Omental fat pad (tissue), 4 donors: ENCODE measurements around the gene MRPS2. TPM values are rescaled to one million over a fixed set of nuclear protein-coding genes. Genes with fewer than 3 reads are reported as not detected.

ENCODE experiments used
- ATAC-seq: fragments of 150-250 bp; one replicate; pipeline ENCODE4 v1.9.1; 2016; ENCODE audit warnings: mild to moderate bottlenecking, moderate library complexity; ENCODE audit not compliant: low FRiP score
- DNase-seq: peaks from one replicate; pipeline ENCODE4 v3.0.0-alpha.2; 2019; ENCODE audit warnings: low spot score
- CTCF ChIP-seq, 3 donors: fragments of 450-650 bp; IDR thresholded peaks; one replicate each; pipeline ENCODE4 v1.5.1; 2016 to 2017; ENCODE audit warnings: antibody characterized with exemption in 3 of 3, mild to moderate bottlenecking in 3 of 3, moderate library complexity in 2 of 3
- total RNA-seq, 4 donors: library from RNA; depleted of rRNA; stranded (reverse); fragments of >200 nt; gene quantifications; one replicate each; pipeline ENCODE4 v1.1.0, GENCODE V29; 2016

The MRPS2 gene
- total RNA-seq, 4 donors from 2014 or later: 23.5 to 46.8 (median 34.9) TPM

GRCh38 chr9:135491764-135492163, 8.7 kb upstream of the MRPS2 start:
- DNase-seq (no peak), ATAC-seq (no peak)
- TF ChIP-seq CTCF (IDR thresholded peaks at IDR 0.05): no peak

- DNase-seq (no peak), ATAC-seq (no peak)
- no peak for TF ChIP-seq CTCF (IDR thresholded peaks at IDR 0.05)
These were observed 7.4 kb upstream of the MRPS2 start for GRCh38 chr9:135492886-135493669.

GRCh38 chr9:135494791-135495559, 5.5 kb upstream of the MRPS2 start:
- ATAC-seq: no peak
- DNase-seq: no peak
- TF ChIP-seq CTCF (IDR thresholded peaks at IDR 0.05): no peak

GRCh38 chr9:135498381-135499126, 1.9 kb upstream of the MRPS2 start:
- no peak for ATAC-seq
- no peak for TF ChIP-seq CTCF (IDR thresholded peaks at IDR 0.05)
- no peak for DNase-seq

GRCh38 chr9:135499326-135500070, 984 bp upstream of the MRPS2 start:
- DNase-seq: peak; percentile 95
- TF ChIP-seq CTCF (IDR thresholded peaks at IDR 0.05): no peak
- ATAC-seq: peak; percentile 71

- ATAC-seq: peak; percentile 20
These were observed 384 bp upstream of the MRPS2 start for GRCh38 chr9:135500071-135500524.

More at GRCh38 chr9:135500071-135500524, 384 bp upstream of the MRPS2 start:
- TF ChIP-seq CTCF (IDR thresholded peaks at IDR 0.05): no peak
- no peak for DNase-seq
